ENCODE data around the gene KPNA2.

GRCh38 chr17:68047153-68047846 lies 11.8 kb downstream of the KPNA2 start:
- TF ChIP-seq CTCF (conservative IDR thresholded peaks at IDR 0.05; ENCODE audit: low read length) (no peak), EZH2phosphoT487 (IDR thresholded peaks at IDR 0.05; ENCODE audit: borderline replicate concordance) (no peak)

Measured in Loucy (cell line).